Esophagus muscularis mucosa (tissue), 4 donors: ENCODE results near the gene RNF125. TPM values are rescaled to one million over a fixed set of nuclear protein-coding genes. Genes with fewer than 3 reads are reported as not detected.

Experiments
- DNase-seq: peaks from one replicate; pipeline ENCODE4 v3.0.0-alpha.2; 2017; ENCODE audit errors: extremely low spot score
- H3K27ac ChIP-seq, 4 donors: fragments of 200-600 bp; sonication (generic); replicated peaks in 1 of 4; 1 replicate in 3 of 4; 2 replicates in 1 of 4; pipeline ENCODE4 v1.5.1; 2016 to 2019; ENCODE audit warnings: mild to moderate bottlenecking in 1 of 4
- H3K27me3 ChIP-seq, 4 donors: fragments of 200-600 bp; sonication (generic); one replicate each; pipeline versions ENCODE4 v1.5.1 to v1.6.0; 2016 to 2019
- H3K36me3 ChIP-seq, 4 donors: fragments of 200-600 bp; sonication (generic); one replicate each; pipeline ENCODE4 v1.5.1; 2016 to 2019
- H3K4me1 ChIP-seq, 4 donors: fragments of 200-600 bp; sonication (generic); one replicate each; pipeline ENCODE4 v1.5.1; 2016 to 2019
- H3K4me3 ChIP-seq, 4 donors: fragments of 200-600 bp; sonication (generic); 1 replicate in 2 of 4; 2 replicates in 2 of 4; pipeline ENCODE4 v1.5.1; 2016 to 2019; ENCODE audit warnings: mild to moderate bottlenecking in 4 of 4, moderate library complexity in 1 of 4
- H3K9me3 ChIP-seq, 4 donors: fragments of 200-600 bp; sonication (generic); 1 replicate in 3 of 4; 2 replicates in 1 of 4; pipeline ENCODE4 v1.5.1; 2016 to 2019
- CTCF ChIP-seq, 3 experiments: fragments of 200-600 bp in 2 of 3; fragments of 450-650 bp in 1 of 3; sonication (generic) in 2 of 3; IDR thresholded peaks; one replicate each; pipeline ENCODE4 v1.5.1; 2017 to 2019; ENCODE audit warnings: antibody characterized with exemption in 3 of 3, mild to moderate bottlenecking in 2 of 3, moderate library complexity in 1 of 3
- EP300 ChIP-seq: sonication (generic); formaldehyde crosslinking; IDR thresholded peaks from one replicate; pipeline ENCODE4 v1.6.1; 2017; ENCODE audit warnings: antibody characterized with exemption
- POLR2A ChIP-seq: fragments of 450-650 bp; IDR thresholded peaks from one replicate; pipeline ENCODE4 v1.6.1; 2017; ENCODE audit warnings: antibody characterized with exemption, moderate library complexity, mild to moderate bottlenecking, low read depth
- POLR2AphosphoS5 ChIP-seq, 2 donors: sonication (generic); formaldehyde crosslinking; IDR thresholded peaks; one replicate each; pipeline ENCODE4 v1.6.1; 2017; ENCODE audit warnings: antibody characterized with exemption in 2 of 2
- WGBS: methylation state at CpG from one replicate; pipeline ENCODE4 v1.1.5; 2018; 5-methylcytosine and 5-hydroxymethylcytosine counted together
- intact Hi-C: fragments of 100-400 bp; cut with DNase I; formaldehyde crosslinking; loops from one replicate; pipeline ENCODE4 v1.15.1; 2023
- total RNA-seq, 4 donors: library from RNA; depleted of rRNA; stranded (reverse); fragments of >200 nt; gene quantifications; one replicate each; pipeline versions ENCODE4 v1.1.0 to v1.2.1, GENCODE V29; 2016

The RNF125 gene
- total RNA-seq, 4 donors from 2014 or later, result 3.3 to 5.2 (median 4.3) TPM

GRCh38 chr18:32049393-32050171 is 31.0 kb downstream of the RNF125 start:
- H3K4me1 ChIP-seq, result peaks cover 13 to 20% (median 17%) of the 10 kb centered on the region in 4 donors
- H3K36me3 ChIP-seq, result peaks cover 0 to 21% (median 0%) of the 10 kb centered on the region in 4 donors
- H3K27ac ChIP-seq, result peak overlapping the region in 1 of 4 donors; percentile 57
- TF ChIP-seq EP300 (no peak), POLR2AphosphoS5 (IDR thresholded peaks at IDR 0.05) (no peak), POLR2A (no peak), CTCF (IDR thresholded peaks at IDR 0.05) (no peak)
- DNase-seq, result peak; percentile 92
- H3K9me3 ChIP-seq, result no peaks in the 10 kb centered on the region
- H3K4me3 ChIP-seq, result no peak overlapping the region
- 75% methylated on average over 3 of the region's 3 CpGs for WGBS
- H3K27me3 ChIP-seq, result no peaks in the 10 kb centered on the region
- intact Hi-C loops, result no loop called here

- WGBS, result 91% methylated on average over 3 of the region's 3 CpGs
- DNase-seq, result no peak
- Histone ChIP-seq H3K9me3 (no peaks in the 10 kb centered on the region), H3K27ac (no peak overlapping the region), H3K27me3 (no peaks in the 10 kb centered on the region), H3K4me1 (no peaks in the 10 kb centered on the region), H3K4me3 (no peak overlapping the region), H3K36me3 (peaks cover 0 to 5% (median 0%) of the 10 kb centered on the region in 4 donors)
- TF ChIP-seq POLR2A (no peak), EP300 (no peak), POLR2AphosphoS5 (IDR thresholded peaks at IDR 0.05) (no peak)
- intact Hi-C loops, result no loop called here
Measured at GRCh38 chr18:32056613-32057358, 38.2 kb downstream of the RNF125 start.

GRCh38 chr18:32057624-32058165 is 39.1 kb downstream of the RNF125 start:
- Histone ChIP-seq H3K27ac (no peak overlapping the region), H3K27me3 (no peaks in the 10 kb centered on the region), H3K4me3 (no peak overlapping the region), H3K9me3 (no peaks in the 10 kb centered on the region), H3K36me3 (peaks cover 0 to 7% (median 0%) of the 10 kb centered on the region in 4 donors), H3K4me1 (no peaks in the 10 kb centered on the region)
- WGBS, result 77% methylated on average over 7 of the region's 7 CpGs
- TF ChIP-seq POLR2A, result no peak
- no peak for TF ChIP-seq POLR2AphosphoS5 (IDR thresholded peaks at IDR 0.05)
- TF ChIP-seq EP300, result no peak
- TF ChIP-seq CTCF (IDR thresholded peaks at IDR 0.05), result no peak
- no peak for DNase-seq
- intact Hi-C loops, result no loop called here

- TF ChIP-seq EP300, result no peak
- no peak for TF ChIP-seq CTCF (IDR thresholded peaks at IDR 0.05)
- TF ChIP-seq POLR2AphosphoS5 (IDR thresholded peaks at IDR 0.05), result no peak
- TF ChIP-seq POLR2A, result no peak
- WGBS, result 100% methylated on average over 2 of the region's 2 CpGs
- Histone ChIP-seq H3K27ac (no peak overlapping the region), H3K27me3 (no peaks in the 10 kb centered on the region), H3K4me1 (no peaks in the 10 kb centered on the region), H3K4me3 (no peak overlapping the region), H3K36me3 (peaks cover 0 to 7% (median under 1%) of the 10 kb centered on the region in 4 donors), H3K9me3 (no peaks in the 10 kb centered on the region)
- no peak for DNase-seq
- intact Hi-C loops, result no loop called here
Measured at GRCh38 chr18:32060026-32060425, 41.4 kb downstream of the RNF125 start.
